Cardiac fibroblast (primary cell): ENCODE measurements around the gene PLPPR1.

ENCODE experiments used
- DNase-seq, 2 donors: peaks; one replicate each; pipeline versions ENCODE4 v3.0.0 to v3.0.0-alpha.2; 2010; ENCODE audit warnings: low read depth in 2 of 2
- H3K4me3 ChIP-seq, 2 donors: replicated peaks in 1 of 2; 1 replicate in 1 of 2; 2 replicates in 1 of 2; pipeline ENCODE4 v1.5.1; 2011; ENCODE audit warnings: low read depth in 2 of 2, low read length in 2 of 2, mild to moderate bottlenecking in 2 of 2, moderate library complexity in 1 of 2
- CTCF ChIP-seq: IDR thresholded peaks from one replicate; pipeline ENCODE4 v1.5.1; 2011; ENCODE audit warnings: low read depth, mild to moderate bottlenecking, low read length, inconsistent platforms

PLPPR1 gene

GRCh38 chr9:101265261-101265660, 236.7 kb downstream of the PLPPR1 start:
- TF ChIP-seq CTCF = no peak
- DNase-seq = no peak
- H3K4me3 ChIP-seq = no peak overlapping the region

GRCh38 chr9:101268426-101268825, 239.9 kb downstream of the PLPPR1 start:
- H3K4me3 ChIP-seq = no peak overlapping the region
- no peak for TF ChIP-seq CTCF
- DNase-seq = no peak

GRCh38 chr9:101269591-101270283, 241.2 kb downstream of the PLPPR1 start:
- no peak for DNase-seq
- no peak for TF ChIP-seq CTCF
- H3K4me3 ChIP-seq = no peak overlapping the region

DNA sequence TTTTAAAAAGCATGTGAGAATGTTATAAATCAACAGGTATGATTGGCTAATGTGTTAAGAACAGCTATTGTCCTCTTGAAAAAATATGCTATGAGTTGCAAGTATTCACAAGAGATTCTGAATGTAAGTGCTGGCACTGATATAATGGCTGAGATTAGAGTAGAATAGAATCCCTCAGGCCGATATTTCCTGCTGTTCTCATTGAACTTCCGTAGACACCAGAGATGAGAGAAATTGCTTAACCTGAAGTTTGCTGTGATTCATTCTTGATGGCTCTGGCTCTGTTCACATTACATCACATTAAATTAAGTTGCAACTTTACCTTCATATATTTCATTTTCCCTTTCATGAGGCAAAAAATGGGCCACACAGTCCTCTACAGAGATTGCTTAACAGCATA, 241.8 kb downstream of the PLPPR1 start:
- TF ChIP-seq CTCF = no peak

GRCh38 chr9:101271102-101271501, 242.6 kb downstream of the PLPPR1 start:
- no peak overlapping the region for H3K4me3 ChIP-seq
- no peak for TF ChIP-seq CTCF
- DNase-seq = no peak

More for the DNA sequence above, 241.8 kb downstream of the PLPPR1 start:
- no peak overlapping the region for H3K4me3 ChIP-seq
- DNase-seq = no peak

DNA sequence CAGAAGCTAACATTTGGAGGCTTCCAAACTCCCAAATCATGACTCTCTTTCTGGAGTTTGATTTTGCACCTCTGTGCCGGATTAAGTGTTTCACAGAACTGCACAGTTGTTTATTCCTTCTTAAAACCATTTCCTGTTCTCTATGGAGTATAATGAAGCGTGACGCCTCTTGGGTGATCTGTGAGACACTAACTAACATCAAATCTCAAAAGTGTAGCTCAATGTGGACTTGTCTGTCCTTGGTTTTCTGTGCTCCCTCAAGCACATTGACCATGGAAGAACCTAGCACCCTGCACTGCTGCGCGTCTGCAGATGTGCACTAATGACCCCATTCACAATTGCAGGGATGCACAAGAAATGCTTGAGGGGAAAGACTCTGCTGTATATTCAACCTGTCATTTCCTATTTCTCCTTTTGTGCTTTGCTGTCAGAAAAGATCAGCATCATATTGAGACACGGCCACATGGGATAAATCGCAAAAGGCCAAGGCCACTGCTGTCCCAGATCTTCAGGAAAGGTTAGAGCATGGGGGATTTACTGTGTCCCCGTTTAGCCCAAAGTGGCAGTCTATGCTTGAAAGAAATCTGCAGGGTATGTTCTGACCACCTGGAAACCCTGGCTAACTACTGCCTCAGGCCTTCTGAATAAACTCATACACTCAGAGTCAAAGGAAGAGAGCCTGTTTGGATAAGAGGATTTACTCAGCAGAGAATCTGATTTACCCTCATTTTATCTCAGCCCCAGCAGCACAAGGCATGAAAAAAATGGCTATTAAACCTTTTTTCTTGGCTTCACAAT, 246.6 kb downstream of the PLPPR1 start:
- TF ChIP-seq CTCF = no peak
- no peak overlapping the region for H3K4me3 ChIP-seq
- no peak for DNase-seq
